Stimulated activated CD8-positive, alpha-beta memory T cell treated with anti-CD3 and anti-CD28 coated beads, Interleukin-12 subunit alpha, Interleukin-12 subunit beta, amount 100 ng/mL, for 1 hour (primary cell): Measurements from ENCODE around the gene CCDC28A.
"Not testable (repeated sequence)": the region's sequence is repeated elsewhere in the genome, so short reads cannot be mapped to it uniquely, and the experiment has no call there.

Source experiments
- DNase-seq: peaks from one replicate; pipeline ENCODE4 v3.0.0-alpha.2; 2020; ENCODE audit warnings: low read depth

Gene CCDC28A

GRCh38 chr6:138773177-138774091 is at the start of gene CCDC28A:
Gene CCDC28A (plus strand): TSS chr6:138773769. CDS start chr6:138776121, 2,352 bp downstream.
- DNase-seq, result peak; percentile 84

- DNase-seq, result no peak
These were observed 49.6 kb upstream of the CCDC28A start for GRCh38 chr6:138724015-138724414.

GRCh38 chr6:138726066-138726756 is 47.4 kb upstream of the CCDC28A start:
- DNase-seq, result no peak

DNA sequence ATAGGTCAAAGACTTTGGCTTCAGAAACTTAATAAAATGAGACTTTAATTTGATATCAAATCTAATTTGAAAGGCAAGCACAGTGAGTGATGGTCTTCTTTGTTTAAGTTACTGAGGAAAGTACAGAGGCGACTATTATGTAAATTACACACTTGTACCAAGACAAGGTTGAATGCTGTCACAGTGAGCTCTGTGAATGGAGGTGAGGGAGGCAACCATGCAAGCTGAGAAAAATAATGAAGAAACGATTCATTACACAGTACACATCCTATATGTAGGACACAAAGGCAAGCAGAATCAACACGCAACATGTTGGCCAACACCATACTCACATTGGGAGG is 46.8 kb upstream of the CCDC28A start:
- DNase-seq, result no peak

DNA sequence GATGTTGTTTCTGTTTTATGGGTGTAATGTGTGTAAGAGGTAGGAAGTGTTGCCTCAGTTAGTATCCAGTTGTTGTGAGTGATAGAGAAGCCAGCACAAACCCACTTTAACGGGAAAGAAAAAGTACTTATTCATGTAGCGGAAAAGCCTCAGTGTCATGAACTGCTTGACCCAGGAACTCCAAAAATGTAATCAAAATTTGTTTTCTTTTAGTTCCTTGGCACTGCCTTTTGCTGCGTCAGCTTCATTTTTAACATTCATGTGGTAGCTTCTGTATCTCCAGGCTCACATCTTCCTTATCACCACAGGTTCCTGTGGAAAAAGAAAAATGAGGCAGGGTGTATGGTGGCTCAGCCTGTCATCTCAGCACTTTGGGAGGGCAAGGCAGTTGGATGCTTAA is 46.4 kb upstream of the CCDC28A start:
- no peak for DNase-seq

GRCh38 chr6:138728662-138729061 is 44.9 kb upstream of the CCDC28A start:
- no peak for DNase-seq

GRCh38 chr6:138730037-138730436 is 43.5 kb upstream of the CCDC28A start:
- not testable (repeated sequence) for DNase-seq

- no peak for DNase-seq
These were observed 39.0 kb upstream of the CCDC28A start for GRCh38 chr6:138734585-138734984.

DNA sequence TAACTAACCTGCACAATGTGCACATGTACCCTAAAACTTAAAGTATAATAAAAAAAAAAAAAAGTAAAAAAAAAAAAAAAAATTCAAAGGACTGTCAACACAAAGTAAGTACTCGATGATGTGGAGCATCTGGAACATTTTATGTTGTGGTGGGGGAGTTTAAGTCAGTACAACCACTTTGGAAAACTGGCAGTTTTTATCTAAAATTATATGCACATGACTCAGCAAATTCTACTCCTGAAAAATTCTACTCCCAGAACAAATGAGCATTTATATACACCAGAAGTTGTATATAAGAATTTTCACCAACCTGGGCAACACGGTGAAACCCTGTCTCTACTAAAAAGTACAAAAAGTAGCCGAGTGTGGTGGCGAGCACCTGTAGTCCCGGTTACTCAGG is 36.9 kb upstream of the CCDC28A start:
- DNase-seq, result no peak

GRCh38 chr6:138752017-138752416 is 21.6 kb upstream of the CCDC28A start:
- no peak for DNase-seq

GRCh38 chr6:138757136-138757535 is 16.4 kb upstream of the CCDC28A start:
- no peak for DNase-seq

DNA sequence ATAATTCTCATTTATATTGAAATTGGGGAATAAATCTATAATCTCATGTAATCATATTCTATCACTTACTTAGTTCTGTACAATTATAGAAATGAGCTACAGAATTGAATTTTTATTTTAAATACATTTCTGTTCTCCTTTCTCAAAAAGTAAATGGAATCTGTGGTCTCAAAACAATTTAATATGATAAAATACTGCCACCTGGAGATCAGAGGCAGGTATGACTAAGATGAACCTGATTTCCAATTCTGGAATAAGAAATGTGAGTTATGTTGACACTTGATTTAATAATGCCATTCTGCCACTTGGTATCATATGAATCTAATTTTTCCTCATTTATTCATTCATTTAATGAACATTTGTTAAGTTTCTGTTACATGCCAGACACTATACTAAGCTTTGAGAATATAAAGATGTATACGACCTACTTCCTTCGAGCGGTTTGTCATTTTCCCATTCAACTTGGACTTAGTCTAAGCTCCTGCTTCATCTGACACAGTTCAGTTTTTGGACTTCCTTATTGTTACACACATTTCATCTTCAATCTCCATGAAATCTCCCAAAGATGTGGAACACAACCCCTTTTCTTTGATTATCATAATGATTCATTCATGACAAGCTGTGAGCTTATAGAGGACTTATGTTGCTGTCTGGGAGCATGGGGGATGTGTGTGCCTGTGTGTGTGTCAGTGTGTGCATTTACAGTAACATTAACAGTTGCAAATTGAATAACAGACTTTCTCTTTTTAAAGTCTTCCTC is 7.5 kb upstream of the CCDC28A start:
- no peak for DNase-seq

DNA sequence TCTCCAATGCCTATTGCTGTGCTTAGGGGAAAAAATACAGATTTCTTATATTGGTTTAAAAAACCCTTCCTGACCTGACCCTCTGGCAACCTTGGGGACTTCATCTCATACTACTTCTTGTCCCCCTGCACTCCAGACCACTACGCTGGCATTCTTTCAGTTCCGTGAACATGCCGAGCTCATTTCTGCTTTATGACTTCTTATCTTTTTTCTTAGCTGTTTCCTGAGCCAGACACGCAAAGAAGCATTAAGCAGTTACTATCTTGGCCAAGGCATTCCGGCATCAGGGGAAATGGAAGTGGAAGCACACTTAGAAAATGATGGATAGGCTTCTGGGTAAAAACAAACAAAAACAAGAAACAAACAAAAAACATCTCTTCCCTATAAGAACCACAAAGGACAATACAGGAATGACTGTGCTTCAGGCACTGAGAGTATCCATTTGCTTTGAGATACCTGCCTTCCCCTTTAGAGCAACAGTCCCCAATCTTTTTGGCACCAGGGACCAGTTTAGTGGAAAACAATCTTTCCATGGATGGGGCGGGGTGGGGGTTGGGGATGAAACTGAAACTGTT is 4.4 kb upstream of the CCDC28A start:
- no peak for DNase-seq

DNA sequence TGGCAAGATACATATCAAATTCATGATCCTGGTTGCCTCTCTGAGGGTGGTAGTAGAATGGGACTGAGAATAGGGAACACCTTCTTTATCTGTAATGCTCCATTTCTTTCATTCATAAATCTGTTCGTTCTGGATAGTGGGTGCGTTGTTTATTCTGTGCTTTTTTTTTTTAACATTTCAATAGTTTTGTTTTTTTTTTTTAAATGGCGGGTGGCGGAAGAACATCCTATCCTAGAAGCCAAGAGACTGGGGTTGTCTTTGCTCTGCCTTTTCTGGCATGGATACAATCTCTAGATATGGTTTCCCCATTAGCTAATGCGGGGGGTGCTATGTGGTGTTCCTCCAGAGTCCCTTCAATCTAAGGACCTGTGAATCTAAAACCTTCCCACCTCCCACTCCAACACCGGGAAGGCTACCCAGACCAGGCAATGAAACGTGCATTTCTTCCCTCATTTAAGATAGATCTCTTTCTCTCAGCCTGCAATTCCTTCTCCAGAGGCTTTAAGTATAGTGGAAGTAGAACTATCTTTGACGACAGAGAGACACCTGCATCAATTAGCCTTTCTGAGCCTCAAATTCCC is 883 bp upstream of the CCDC28A start:
- no peak for DNase-seq

- no peak for DNase-seq
These were observed 801 bp downstream of the CCDC28A start for GRCh38 chr6:138774370-138774769.

- DNase-seq, result no peak
These were observed 3.1 kb downstream of the CCDC28A start for GRCh38 chr6:138776659-138777058.

GRCh38 chr6:138778331-138778730 is 4.8 kb downstream of the CCDC28A start:
- no peak for DNase-seq

DNA sequence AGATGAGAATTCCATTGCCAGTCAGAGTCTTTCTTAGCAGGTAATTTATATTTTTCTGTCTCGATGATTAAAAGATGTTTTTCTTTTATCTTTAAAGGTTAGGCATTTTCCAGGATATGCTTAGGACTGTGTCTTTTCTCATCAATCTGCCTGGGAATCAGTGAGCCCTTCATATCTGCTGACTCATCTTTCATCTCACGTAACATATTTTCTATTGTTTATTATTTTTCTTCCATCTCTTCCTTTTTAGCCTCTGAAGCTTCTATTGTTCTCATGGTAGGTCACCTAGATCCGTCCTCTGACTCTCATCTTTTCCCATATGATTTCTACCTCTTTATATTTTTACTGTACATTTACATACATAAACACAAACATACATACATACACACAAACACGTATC is 8.7 kb downstream of the CCDC28A start:
- DNase-seq, result no peak

DNA sequence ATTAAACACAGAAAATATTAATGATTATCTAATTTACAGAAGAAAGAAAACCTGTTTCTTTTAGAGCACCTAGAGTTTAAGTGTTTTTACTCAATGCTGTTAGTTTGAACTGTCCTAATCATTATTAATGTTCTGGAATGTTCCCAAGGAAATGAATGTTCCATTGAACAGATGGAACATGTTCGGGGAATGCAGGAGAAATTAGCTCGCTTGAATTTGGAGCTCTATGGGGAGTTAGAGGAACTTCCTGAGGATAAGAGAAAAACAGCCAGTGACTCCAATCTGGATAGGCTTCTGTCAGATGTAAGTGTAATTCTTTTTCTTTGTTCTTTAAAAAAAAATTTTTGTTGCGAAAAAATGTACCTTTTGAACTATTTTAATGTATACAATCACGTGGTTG is 11.5 kb downstream of the CCDC28A start:
- no peak for DNase-seq

DNA sequence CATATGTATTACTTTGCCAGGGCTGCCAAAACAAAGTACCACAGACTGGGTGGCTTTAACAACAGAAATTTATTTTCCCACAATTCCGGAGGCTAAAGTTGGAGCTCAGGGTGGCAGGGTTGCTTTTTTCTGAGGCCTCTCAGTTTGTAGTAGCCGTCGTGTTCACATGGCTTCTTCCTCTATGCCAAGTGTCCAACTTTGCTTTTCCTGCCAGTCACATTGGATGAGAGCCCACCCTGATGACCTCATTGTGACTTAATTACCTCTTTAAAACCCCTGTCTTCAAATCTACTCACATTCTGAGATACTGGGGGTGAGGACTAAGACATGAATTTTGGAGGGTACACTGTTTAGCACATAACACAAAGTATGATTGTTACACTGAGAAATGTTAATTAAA is 12.4 kb downstream of the CCDC28A start:
- no peak for DNase-seq

GRCh38 chr6:138787138-138787537 is 13.6 kb downstream of the CCDC28A start:
- DNase-seq, result no peak
